Activated T-cell treated with anti-CD3 and anti-CD28 coated beads, Interleukin-2, amount 50 U/mL, for 4 hours (primary cell): ENCODE measurements around the gene DMRTB1. TPM values are rescaled to one million over a fixed set of nuclear protein-coding genes. Genes with fewer than 3 reads are reported as not detected.

Experiments used
- ATAC-seq, 2 donors: fragments of 200-7000 bp; cut with Tn5 transposase; one replicate each; pipeline ENCODE4 v1.10.0; 2021
- DNase-seq: peaks from one replicate; pipeline ENCODE4 v3.0.0-alpha.2; 2020
- H3K27me3 Mint-ChIP-seq: one replicate; pipeline ENCODE4 v1.8.0; 2021; ENCODE audit warnings: low read depth, mixed read lengths
- H3K36me3 Mint-ChIP-seq: one replicate; pipeline ENCODE4 v1.8.0; 2022; ENCODE audit warnings: mixed read lengths; ENCODE audit not compliant: insufficient read depth
- H3K4me1 Mint-ChIP-seq: one replicate; pipeline ENCODE4 v1.8.0; 2021; ENCODE audit warnings: low read depth, mixed read lengths
- H3K4me3 Mint-ChIP-seq: one replicate; pipeline ENCODE4 v1.8.0; 2021; ENCODE audit warnings: mild to moderate bottlenecking, moderate library complexity, mixed read lengths
- H3K9me3 Mint-ChIP-seq: one replicate; pipeline ENCODE4 v1.8.0; 2021; ENCODE audit warnings: mixed read lengths
- total RNA-seq, 3 donors: library from RNA; stranded (reverse); gene quantifications; one replicate each; pipeline ENCODE4 v1.2.1, GENCODE V29; 2021

DMRTB1 gene
- total RNA-seq, 3 donors from 2014 or later: not detected

GRCh38 chr1:53448241-53448841, 10.9 kb upstream of the DMRTB1 start:
- no peak overlapping the region for H3K4me3 Mint-ChIP-seq
- no peaks in the 10 kb centered on the region for H3K9me3 Mint-ChIP-seq
- ATAC-seq (no peak), DNase-seq (no peak)
- peaks cover 3% of the 10 kb centered on the region for H3K27me3 Mint-ChIP-seq
- no peaks in the 10 kb centered on the region for H3K36me3 Mint-ChIP-seq
- no peaks in the 10 kb centered on the region for H3K4me1 Mint-ChIP-seq

- ATAC-seq (no peak), DNase-seq (no peak)
- Mint-ChIP-seq H3K4me3 (no peak overlapping the region), H3K27me3 (peaks cover 3% of the 10 kb centered on the region), H3K36me3 (no peaks in the 10 kb centered on the region), H3K9me3 (no peaks in the 10 kb centered on the region), H3K4me1 (no peaks in the 10 kb centered on the region)
These were observed 10.2 kb upstream of the DMRTB1 start for GRCh38 chr1:53449021-53449420.

- DNase-seq (no peak), ATAC-seq (no peak)
- H3K36me3 Mint-ChIP-seq: no peaks in the 10 kb centered on the region
- H3K9me3 Mint-ChIP-seq: no peaks in the 10 kb centered on the region
- no peaks in the 10 kb centered on the region for H3K4me1 Mint-ChIP-seq
- no peak overlapping the region for H3K4me3 Mint-ChIP-seq
- H3K27me3 Mint-ChIP-seq: peaks cover 3% of the 10 kb centered on the region
These were observed 9.5 kb upstream of the DMRTB1 start for GRCh38 chr1:53449693-53450092.

- H3K4me3 Mint-ChIP-seq: no peak overlapping the region
- no peaks in the 10 kb centered on the region for H3K36me3 Mint-ChIP-seq
- H3K9me3 Mint-ChIP-seq: no peaks in the 10 kb centered on the region
- ATAC-seq (no peak), DNase-seq (no peak)
- peaks cover 3% of the 10 kb centered on the region for H3K27me3 Mint-ChIP-seq
- no peaks in the 10 kb centered on the region for H3K4me1 Mint-ChIP-seq
These were observed 9.0 kb upstream of the DMRTB1 start for GRCh38 chr1:53450225-53450624.

- Mint-ChIP-seq H3K27me3 (peaks cover 4% of the 10 kb centered on the region), H3K9me3 (no peaks in the 10 kb centered on the region), H3K4me1 (no peaks in the 10 kb centered on the region), H3K4me3 (no peak overlapping the region), H3K36me3 (no peaks in the 10 kb centered on the region)
- ATAC-seq (no peak), DNase-seq (no peak)
These were observed 5.2 kb upstream of the DMRTB1 start for GRCh38 chr1:53454019-53454418.

GRCh38 chr1:53455364-53455991, 3.7 kb upstream of the DMRTB1 start:
- no peaks in the 10 kb centered on the region for H3K36me3 Mint-ChIP-seq
- DNase-seq (no peak), ATAC-seq (no peak)
- peaks cover 2% of the 10 kb centered on the region for H3K27me3 Mint-ChIP-seq
- H3K4me1 Mint-ChIP-seq: no peaks in the 10 kb centered on the region
- H3K9me3 Mint-ChIP-seq: no peaks in the 10 kb centered on the region
- no peak overlapping the region for H3K4me3 Mint-ChIP-seq

- no peaks in the 10 kb centered on the region for H3K36me3 Mint-ChIP-seq
- no peaks in the 10 kb centered on the region for H3K9me3 Mint-ChIP-seq
- ATAC-seq: no peak
- no peak overlapping the region for H3K4me3 Mint-ChIP-seq
- no peaks in the 10 kb centered on the region for H3K4me1 Mint-ChIP-seq
- H3K27me3 Mint-ChIP-seq: peaks cover 2% of the 10 kb centered on the region
- DNase-seq: no peak
These were observed 565 bp upstream of the DMRTB1 start for GRCh38 chr1:53458634-53459033.

GRCh38 chr1:53460211-53460634, 1.0 kb downstream of the DMRTB1 start:
- no peak for DNase-seq
- no peaks in the 10 kb centered on the region for H3K36me3 Mint-ChIP-seq
- no peaks in the 10 kb centered on the region for H3K4me1 Mint-ChIP-seq
- H3K4me3 Mint-ChIP-seq: no peak overlapping the region
- no peak for ATAC-seq
- H3K27me3 Mint-ChIP-seq: peaks cover 2% of the 10 kb centered on the region
- no peaks in the 10 kb centered on the region for H3K9me3 Mint-ChIP-seq

- Mint-ChIP-seq H3K36me3 (no peaks in the 10 kb centered on the region), H3K27me3 (peaks cover 2% of the 10 kb centered on the region), H3K4me3 (no peak overlapping the region), H3K4me1 (no peaks in the 10 kb centered on the region), H3K9me3 (no peaks in the 10 kb centered on the region)
- ATAC-seq: no peak
- DNase-seq: no peak
These were observed 1.6 kb downstream of the DMRTB1 start for GRCh38 chr1:53460666-53461322.

- DNase-seq: no peak
- H3K27me3 Mint-ChIP-seq: peaks cover 2% of the 10 kb centered on the region
- no peak for ATAC-seq
- H3K36me3 Mint-ChIP-seq: no peaks in the 10 kb centered on the region
- H3K9me3 Mint-ChIP-seq: no peaks in the 10 kb centered on the region
- H3K4me1 Mint-ChIP-seq: no peaks in the 10 kb centered on the region
- no peak overlapping the region for H3K4me3 Mint-ChIP-seq
These were observed 2.3 kb downstream of the DMRTB1 start for GRCh38 chr1:53461323-53462044.

- H3K4me3 Mint-ChIP-seq: no peak overlapping the region
- ATAC-seq (no peak), DNase-seq (no peak)
These were observed 3.0 kb downstream of the DMRTB1 start for GRCh38 chr1:53462193-53462592.

GRCh38 chr1:53462769-53463501, 3.7 kb downstream of the DMRTB1 start:
- Mint-ChIP-seq H3K4me1 (no peaks in the 10 kb centered on the region), H3K4me3 (no peak overlapping the region), H3K27me3 (no peaks in the 10 kb centered on the region), H3K9me3 (no peaks in the 10 kb centered on the region), H3K36me3 (no peaks in the 10 kb centered on the region)
- DNase-seq (no peak), ATAC-seq (no peak)

More at GRCh38 chr1:53462193-53462592, 3.0 kb downstream of the DMRTB1 start:
- no peaks in the 10 kb centered on the region for H3K4me1 Mint-ChIP-seq
- no peaks in the 10 kb centered on the region for H3K9me3 Mint-ChIP-seq
- H3K27me3 Mint-ChIP-seq: no peaks in the 10 kb centered on the region
- no peaks in the 10 kb centered on the region for H3K36me3 Mint-ChIP-seq

- H3K4me3 Mint-ChIP-seq: no peak overlapping the region
- no peak for ATAC-seq
- no peak for DNase-seq
- no peaks in the 10 kb centered on the region for H3K36me3 Mint-ChIP-seq
- H3K4me1 Mint-ChIP-seq: no peaks in the 10 kb centered on the region
- H3K9me3 Mint-ChIP-seq: no peaks in the 10 kb centered on the region
- H3K27me3 Mint-ChIP-seq: no peaks in the 10 kb centered on the region
These were observed 5.0 kb downstream of the DMRTB1 start for GRCh38 chr1:53463961-53464899.
